ENCODE results near the gene DNAH2. TPM values are rescaled to one million over a fixed set of nuclear protein-coding genes. Genes with fewer than 3 reads are reported as not detected.

Gene DNAH2
- total and polyA plus RNA-seq, 9 of the 15 experiments (the other 6 are each of a cell fraction or from before 2014, with no cell fraction given): 0.03 TPM; not detected in 8

- TF ChIP-seq CHAMP1 (IDR thresholded peaks at IDR 0.05): no peak
- TF ChIP-seq MLX (CRISPR knock-in tag; conservative IDR thresholded peaks at IDR 0.05): no peak
- TF ChIP-seq ZNF347 (CRISPR knock-in tag; IDR thresholded peaks at IDR 0.05; ENCODE audit: low read depth): no peak
- TF ChIP-seq TGIF2 (CRISPR knock-in tag; IDR thresholded peaks at IDR 0.05): no peak
- TF ChIP-seq MBD1 (CRISPR knock-in tag; IDR thresholded peaks at IDR 0.05): no peak
- no peak for TF ChIP-seq PCBP1 (IDR thresholded peaks at IDR 0.05; ENCODE audit: low read depth, low read length, poor library complexity, severe bottlenecking)
- TF ChIP-seq RFX5 (IDR thresholded peaks at IDR 0.05; ENCODE audit: low read depth, low read length): no peak
- no peak for TF ChIP-seq BRCA1 (IDR thresholded peaks at IDR 0.05)
- TF ChIP-seq BRCA1 (CRISPR knock-in tag; IDR thresholded peaks at IDR 0.05): no peak
These were observed 91.7 kb downstream of the DNAH2 start (continued) for GRCh38 chr17:7809086-7809790.

Measured in K562 (cell line).